Neuronal stem cell (in vitro differentiated cells): ENCODE data around the gene CROT.

Experiments used
- DNase-seq: peaks from one replicate; pipeline ENCODE4 v3.0.0-alpha.2; 2013; ENCODE audit warnings: low spot score
- H2AFZ ChIP-seq: one replicate; pipeline ENCODE4 v1.6.1; 2013; ENCODE audit warnings: mild to moderate bottlenecking, low read length, inconsistent platforms
- H2AK5ac ChIP-seq: 2 replicates; pipeline ENCODE4 v1.6.1; 2013; ENCODE audit warnings: low read depth, mild to moderate bottlenecking, inconsistent platforms, low read length, moderate library complexity, mixed read lengths
- H2BK120ac ChIP-seq: 2 replicates; pipeline ENCODE4 v1.6.1; 2013; ENCODE audit warnings: low read depth, mild to moderate bottlenecking, inconsistent platforms, low read length, moderate library complexity, mixed read lengths
- H2BK12ac ChIP-seq: one replicate; pipeline ENCODE4 v1.6.1; 2013; ENCODE audit warnings: low read length, inconsistent platforms
- H2BK15ac ChIP-seq: 2 replicates; pipeline ENCODE4 v1.6.1; 2013; ENCODE audit warnings: mild to moderate bottlenecking, low read length, inconsistent platforms, mixed read lengths
- H2BK5ac ChIP-seq: one replicate; pipeline ENCODE4 v1.6.1; 2013; ENCODE audit warnings: inconsistent platforms, mild to moderate bottlenecking, low read length, moderate library complexity
- H3K14ac ChIP-seq: one replicate; pipeline ENCODE4 v1.6.1; 2013; ENCODE audit warnings: low read length, inconsistent platforms
- H3K18ac ChIP-seq: 2 replicates; pipeline ENCODE4 v1.6.1; 2013; ENCODE audit warnings: low read length, inconsistent platforms
- H3K23ac ChIP-seq: 2 replicates; pipeline ENCODE4 v1.6.1; 2013; ENCODE audit warnings: low read depth, mild to moderate bottlenecking, mixed read lengths, low read length, inconsistent platforms; ENCODE audit not compliant: poor library complexity
- H3K27ac ChIP-seq: replicated peaks from 3 replicates; pipeline ENCODE4 v1.5.1; 2013; ENCODE audit warnings: low read length, inconsistent platforms
- H3K27me3 ChIP-seq, 3 experiments: 2 replicates each; pipeline ENCODE4 v1.6.1; 2013; ENCODE audit warnings: low read length in 3 of 3, mild to moderate bottlenecking in 2 of 3, inconsistent platforms in 1 of 3, low read depth in 1 of 3, mixed read lengths in 1 of 3, moderate library complexity in 1 of 3; ENCODE audit not compliant: control insufficient read depth in 3 of 3, insufficient read depth in 3 of 3
- H3K36me3 ChIP-seq, 2 donors: replicated peaks in 1 of 2; 2 replicates each; pipeline ENCODE4 v1.6.1; 2013; ENCODE audit warnings: low read length in 2 of 2; ENCODE audit not compliant: control insufficient read depth in 2 of 2, insufficient read depth in 2 of 2
- H3K4ac ChIP-seq: 2 replicates; pipeline ENCODE4 v1.6.1; 2013; ENCODE audit warnings: inconsistent platforms, mild to moderate bottlenecking, low read length, moderate library complexity
- H3K4me1 ChIP-seq, 2 donors: 1 replicate in 1 of 2; 2 replicates in 1 of 2; pipeline ENCODE4 v1.6.1; 2013; ENCODE audit warnings: low read length in 2 of 2, low read depth in 1 of 2; ENCODE audit not compliant: control insufficient read depth in 2 of 2, insufficient read depth in 1 of 2
- H3K4me2 ChIP-seq: one replicate; pipeline ENCODE4 v1.6.1; 2013; ENCODE audit warnings: mild to moderate bottlenecking, low read length, inconsistent platforms; ENCODE audit not compliant: insufficient read depth, poor library complexity, severe bottlenecking
- H3K4me3 ChIP-seq, 2 donors: 2 replicates each; pipeline ENCODE4 v1.5.1; 2013; ENCODE audit warnings: low read length in 2 of 2, mild to moderate bottlenecking in 2 of 2, inconsistent platforms in 1 of 2, moderate library complexity in 1 of 2
- H3K79me1 ChIP-seq: one replicate; pipeline ENCODE4 v1.6.1; 2013; ENCODE audit warnings: low read depth, mild to moderate bottlenecking, inconsistent platforms, low read length, moderate library complexity
- H3K9ac ChIP-seq: one replicate; pipeline ENCODE4 v1.6.1; 2013; ENCODE audit warnings: mild to moderate bottlenecking, low read depth, low read length, inconsistent platforms; ENCODE audit not compliant: poor library complexity
- H3K9me3 ChIP-seq, 2 donors: replicated peaks in 1 of 2; 2 replicates each; pipeline versions ENCODE3 to v1.6.1; 2013; ENCODE audit warnings: low read length in 2 of 2, mild to moderate bottlenecking in 2 of 2, inconsistent platforms in 1 of 2, low read depth in 1 of 2, mixed read lengths in 1 of 2, moderate library complexity in 1 of 2; ENCODE audit not compliant: control insufficient read depth in 2 of 2, insufficient read depth in 1 of 2
- H4K8ac ChIP-seq: one replicate; pipeline ENCODE4 v1.6.1; 2013; ENCODE audit warnings: low read depth, mild to moderate bottlenecking, inconsistent platforms, low read length, moderate library complexity
- H4K91ac ChIP-seq: one replicate; pipeline ENCODE4 v1.6.1; 2013; ENCODE audit warnings: low read length, low read depth, mild to moderate bottlenecking, inconsistent platforms; ENCODE audit not compliant: poor library complexity
- WGBS, 2 donors: extraction: QIAGEN DNeasy Blood & Tissue Kit; methylation state at CpG; one replicate each; pipeline ENCODE4 v1.1.7; 2013; ENCODE audit warnings: missing lambda C conversion rate in 2 of 2, mixed read lengths in 1 of 2; ENCODE audit not compliant: insufficient read length in 2 of 2, insufficient replicate concordance in 1 of 2; ENCODE audit errors: extremely low coverage in 2 of 2; 5-methylcytosine and 5-hydroxymethylcytosine counted together

The CROT gene

DNA sequence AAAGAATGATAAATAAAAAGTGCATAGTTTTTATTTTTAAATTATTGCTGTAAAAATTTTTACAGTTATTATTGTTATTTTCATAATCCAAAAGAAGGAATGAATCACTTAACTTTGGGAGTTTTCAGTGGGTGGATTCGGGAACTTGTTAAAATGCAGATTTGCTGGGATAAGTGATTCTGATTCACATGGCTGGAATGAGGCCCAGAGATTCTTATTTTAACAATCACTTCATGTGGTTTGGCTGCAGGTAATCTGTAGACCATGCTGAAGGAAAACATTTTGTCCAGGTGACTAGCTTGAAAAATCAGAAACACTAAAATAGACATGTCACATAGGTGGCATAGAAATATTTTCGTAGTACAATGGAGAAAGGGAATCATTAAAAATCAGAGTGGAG, 13.9 kb downstream of the CROT start:
- H2BK12ac ChIP-seq = no peak overlapping the region
- H3K23ac ChIP-seq = no peak overlapping the region
- no peak overlapping the region for H2BK5ac ChIP-seq
- WGBS, 2 donors = no CpG with 5 or more reads among the region's 2 CpGs
- H3K18ac ChIP-seq = no peak overlapping the region
- no peak overlapping the region for H2BK120ac ChIP-seq
- no peak overlapping the region for H4K8ac ChIP-seq
- H3K4me2 ChIP-seq = no peak overlapping the region
- H3K4me1 ChIP-seq = no peaks in the 10 kb centered on the region
- DNase-seq = no peak
- no peak overlapping the region for H3K27ac ChIP-seq
- H2BK15ac ChIP-seq = no peak overlapping the region
- H3K9me3 ChIP-seq = peaks cover 16 to 49% of the 10 kb centered on the region in 2 donors
- H3K14ac ChIP-seq = no peak overlapping the region
- no peaks in the 10 kb centered on the region for H3K27me3 ChIP-seq
- peaks cover 20 to 94% of the 10 kb centered on the region in 2 donors for H3K36me3 ChIP-seq
- H3K79me1 ChIP-seq = no peaks in the 10 kb centered on the region
- H2AK5ac ChIP-seq = no peak overlapping the region
- no peak overlapping the region for H3K4ac ChIP-seq
- H3K9ac ChIP-seq = no peak overlapping the region
- H2AFZ ChIP-seq = no peak overlapping the region
- H3K4me3 ChIP-seq = no peak overlapping the region
- H4K91ac ChIP-seq = no peak overlapping the region

DNA sequence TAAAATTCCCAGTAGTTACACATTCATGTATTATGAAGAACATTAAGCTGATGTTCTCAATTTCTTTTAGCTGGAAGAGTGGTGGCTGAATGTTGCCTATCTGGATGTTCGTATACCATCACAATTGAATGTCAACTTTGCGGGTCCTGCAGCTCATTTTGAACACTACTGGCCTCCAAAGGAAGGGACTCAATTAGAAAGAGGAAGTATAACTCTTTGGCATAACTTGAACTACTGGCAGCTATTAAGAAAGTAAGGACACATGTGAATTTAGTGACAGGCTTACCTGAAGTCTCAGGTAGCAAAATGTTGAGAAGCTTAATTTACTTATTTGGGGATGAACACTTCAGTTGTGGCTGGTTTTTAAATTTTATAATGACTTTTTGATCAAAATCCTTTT, 15.9 kb downstream of the CROT start:
- no peak overlapping the region for H4K91ac ChIP-seq
- H3K4ac ChIP-seq = no peak overlapping the region
- H3K27ac ChIP-seq = no peak overlapping the region
- H3K79me1 ChIP-seq = no peaks in the 10 kb centered on the region
- H3K18ac ChIP-seq = no peak overlapping the region
- H3K4me2 ChIP-seq = no peak overlapping the region
- H3K9me3 ChIP-seq = peaks cover 10 to 31% of the 10 kb centered on the region in 2 donors
- H3K4me1 ChIP-seq = peaks cover 0 to 1% of the 10 kb centered on the region in 2 donors
- H2BK12ac ChIP-seq = no peak overlapping the region
- no CpG with 5 or more reads among the region's 2 CpGs for WGBS, 2 donors
- no peak overlapping the region for H2AK5ac ChIP-seq
- no peak overlapping the region for H3K14ac ChIP-seq
- H2AFZ ChIP-seq = no peak overlapping the region
- H2BK120ac ChIP-seq = no peak overlapping the region
- H3K36me3 ChIP-seq = peaks cover 13 to 88% of the 10 kb centered on the region in 2 donors
- no peak overlapping the region for H3K9ac ChIP-seq
- H3K4me3 ChIP-seq = no peak overlapping the region
- no peak overlapping the region for H4K8ac ChIP-seq
- H3K23ac ChIP-seq = no peak overlapping the region
- no peaks in the 10 kb centered on the region for H3K27me3 ChIP-seq
- no peak for DNase-seq
- H2BK15ac ChIP-seq = no peak overlapping the region
- H2BK5ac ChIP-seq = no peak overlapping the region

DNA sequence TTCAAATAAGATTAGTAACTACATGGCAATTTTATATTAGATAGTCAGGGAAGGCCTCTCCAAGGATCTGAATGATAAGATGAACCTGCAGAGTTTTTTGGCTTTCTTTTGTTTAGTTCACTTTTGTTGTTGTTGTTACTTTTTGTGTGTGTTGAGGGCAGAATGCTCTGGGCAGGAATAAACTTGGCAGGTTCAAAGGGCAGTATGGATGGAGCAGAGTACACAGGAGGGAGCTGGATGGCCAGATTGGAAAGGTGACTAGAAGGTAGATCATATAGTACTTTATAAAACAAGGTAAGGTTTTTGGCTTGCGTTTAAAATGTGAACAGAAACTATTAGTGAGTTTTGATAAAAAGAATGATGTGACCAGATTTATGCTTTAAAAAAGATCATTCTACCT, 17.9 kb downstream of the CROT start:
- Histone ChIP-seq H3K79me1 (no peaks in the 10 kb centered on the region), H3K4me1 (peaks cover 0 to 1% of the 10 kb centered on the region in 2 donors), H2BK12ac (no peak overlapping the region), H3K4me3 (no peak overlapping the region), H2BK5ac (no peak overlapping the region), H2AFZ (no peak overlapping the region), H3K4ac (no peak overlapping the region), H3K27me3 (no peaks in the 10 kb centered on the region), H3K9me3 (peaks cover 0 to 15% of the 10 kb centered on the region in 2 donors), H4K8ac (no peak overlapping the region), H2BK120ac (no peak overlapping the region), H3K23ac (no peak overlapping the region), H4K91ac (no peak overlapping the region), H3K9ac (no peak overlapping the region), H3K27ac (no peak overlapping the region), H3K4me2 (no peak overlapping the region), H3K18ac (no peak overlapping the region), H2BK15ac (no peak overlapping the region), H2AK5ac (no peak overlapping the region), H3K36me3 (peaks cover 7 to 91% of the 10 kb centered on the region in 2 donors), H3K14ac (no peak overlapping the region)
- WGBS, 2 donors = no CpG with 5 or more reads among the region's 1 CpG
- DNase-seq = no peak

DNA sequence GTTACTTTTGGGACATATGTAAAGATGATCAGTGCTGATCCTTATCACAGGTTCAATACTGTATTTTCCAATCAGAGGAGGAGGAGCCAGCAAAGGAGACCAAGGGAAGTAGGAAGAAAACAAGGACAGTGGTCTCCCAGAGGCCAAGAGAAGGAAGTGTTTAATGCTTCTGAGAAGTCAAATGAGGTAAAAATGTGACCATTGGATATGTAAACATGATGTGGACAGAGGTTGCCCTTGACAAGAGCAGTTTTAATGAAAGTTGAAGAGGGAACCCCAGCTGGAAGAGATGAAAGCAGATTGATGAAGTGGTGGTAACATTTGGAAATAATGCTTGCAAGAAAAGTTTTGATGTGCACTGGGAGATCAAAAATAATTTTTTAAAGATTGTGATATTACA, 18.8 kb downstream of the CROT start:
- H3K4me1 ChIP-seq = peaks cover 0 to 1% of the 10 kb centered on the region in 2 donors
- no peak overlapping the region for H4K91ac ChIP-seq
- no peak overlapping the region for H3K9ac ChIP-seq
- no peak overlapping the region for H2AFZ ChIP-seq
- no peak overlapping the region for H2BK12ac ChIP-seq
- H2BK5ac ChIP-seq = no peak overlapping the region
- H2BK15ac ChIP-seq = no peak overlapping the region
- H3K14ac ChIP-seq = no peak overlapping the region
- H3K36me3 ChIP-seq = peaks cover 7 to 90% of the 10 kb centered on the region in 2 donors
- H3K4me3 ChIP-seq = no peak overlapping the region
- no peak overlapping the region for H4K8ac ChIP-seq
- H3K4me2 ChIP-seq = no peak overlapping the region
- peaks cover 0 to 10% of the 10 kb centered on the region in 2 donors for H3K9me3 ChIP-seq
- no peak overlapping the region for H2BK120ac ChIP-seq
- no peak for DNase-seq
- no peak overlapping the region for H2AK5ac ChIP-seq
- H3K27ac ChIP-seq = no peak overlapping the region
- H3K18ac ChIP-seq = no peak overlapping the region
- no peaks in the 10 kb centered on the region for H3K27me3 ChIP-seq
- H3K4ac ChIP-seq = no peak overlapping the region
- no peaks in the 10 kb centered on the region for H3K79me1 ChIP-seq
- H3K23ac ChIP-seq = no peak overlapping the region
